DMS114 treated with DMSO at 0.1 percent for 48 hours (cell line): ENCODE measurements around the gene PLEKHG4B.
"Not testable (repeated sequence)": the region's sequence is repeated elsewhere in the genome, so short reads cannot be mapped to it uniquely, and the experiment has no call there.

Source experiments
- DNase-seq: peaks from one replicate; lab custom pipeline; 2025; ENCODE audit not compliant: unreplicated experiment; lab: John Stamatoyannopoulos, UW

Gene PLEKHG4B

DNA sequence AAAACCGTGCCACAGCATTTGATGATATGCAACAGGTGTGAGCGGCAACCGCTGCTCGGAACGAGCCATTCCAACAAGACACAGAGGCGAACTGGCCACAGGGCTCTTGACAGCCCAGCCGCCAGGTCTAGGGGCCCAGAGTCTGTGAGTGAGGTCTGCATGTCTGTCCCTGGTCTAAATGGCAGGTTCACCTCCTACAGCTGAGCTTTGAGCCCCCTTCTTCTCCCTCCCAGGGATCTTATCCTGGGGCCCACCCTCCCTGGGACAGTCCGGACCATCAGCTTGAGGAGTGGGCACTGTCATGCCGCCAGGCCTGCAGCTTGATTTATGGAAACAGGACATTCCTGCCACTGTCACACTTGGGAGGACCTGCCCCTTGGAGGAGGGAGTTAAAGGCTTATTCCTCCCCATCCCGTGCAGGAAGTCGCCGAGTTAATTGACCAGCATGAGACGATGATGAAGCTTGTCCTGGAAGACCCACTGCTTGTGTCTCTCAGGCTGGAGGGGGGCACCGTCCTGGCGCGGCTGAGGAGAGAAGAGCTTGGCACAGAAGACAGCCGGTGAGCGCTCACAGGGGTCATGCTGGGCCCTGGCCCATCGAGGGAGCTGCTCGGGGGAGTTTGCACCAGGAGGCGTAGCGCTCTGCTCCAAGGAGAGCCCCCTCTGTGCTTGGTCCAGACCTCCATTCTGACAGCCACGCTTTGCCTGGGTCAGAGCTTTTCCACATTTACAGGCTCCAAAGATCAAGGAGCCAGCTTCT, 63.9 kb downstream of the PLEKHG4B start:
- DNase-seq = no peak

DNA sequence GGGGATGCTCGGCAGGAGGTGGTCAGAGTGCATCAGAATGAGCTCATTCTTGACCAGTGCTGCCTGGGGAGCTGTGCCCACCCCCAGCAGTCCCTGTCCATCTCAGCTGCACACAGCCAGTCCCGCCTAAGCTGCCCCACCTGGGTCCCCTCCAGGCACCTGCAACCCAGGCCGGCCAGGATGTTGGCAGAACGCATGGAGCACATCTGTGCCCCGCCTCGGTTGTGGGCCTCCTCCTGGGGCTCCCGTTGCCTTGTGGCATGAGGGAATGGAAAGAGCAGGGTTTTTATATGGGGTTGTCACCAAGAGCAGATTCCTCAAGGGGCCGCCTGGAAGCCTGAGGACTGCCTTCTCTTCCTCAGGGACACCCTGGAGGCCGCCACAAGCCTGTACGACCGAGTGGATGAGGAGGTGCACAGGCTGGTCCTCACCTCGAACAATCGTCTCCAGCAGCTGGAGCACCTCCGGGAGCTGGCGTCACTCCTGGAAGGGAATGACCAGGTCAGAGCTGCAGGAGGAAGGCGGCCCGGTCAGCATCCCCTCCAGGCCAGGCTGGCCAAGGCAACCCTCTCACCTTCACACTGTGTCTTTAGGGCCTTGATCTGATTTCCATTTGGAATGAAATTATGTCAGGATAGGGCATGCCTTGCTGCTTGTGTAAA, 64.6 kb downstream of the PLEKHG4B start:
- DNase-seq = no peak

DNA sequence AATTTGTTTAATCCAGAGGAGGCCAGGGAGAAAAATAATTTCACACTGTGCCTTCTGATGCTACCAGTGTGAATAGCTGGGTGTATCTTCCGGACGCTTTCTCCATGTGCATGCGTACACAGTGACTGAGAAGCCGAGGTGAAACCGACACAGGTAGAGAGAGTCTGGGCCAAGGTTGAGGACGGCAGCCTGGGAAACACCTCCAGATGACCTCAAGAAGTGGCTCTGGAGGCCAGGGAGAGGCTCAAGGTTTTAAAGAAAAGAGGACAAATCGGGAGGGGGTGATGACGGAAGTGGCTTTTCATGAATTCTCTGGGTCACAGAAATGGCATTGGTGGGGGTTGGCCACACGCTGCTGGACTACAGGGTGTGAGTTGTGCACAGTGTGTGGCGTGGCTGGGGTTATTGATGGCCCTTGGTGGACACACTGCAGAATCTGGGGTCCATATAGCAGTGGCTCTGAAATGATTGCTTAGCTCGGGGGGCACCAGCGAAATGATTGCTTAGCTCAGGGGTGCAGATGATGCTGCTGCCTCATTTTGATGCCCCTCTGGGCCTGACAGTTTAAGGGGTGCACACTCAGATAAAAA, 65.3 kb downstream of the PLEKHG4B start:
- no peak for DNase-seq

DNA sequence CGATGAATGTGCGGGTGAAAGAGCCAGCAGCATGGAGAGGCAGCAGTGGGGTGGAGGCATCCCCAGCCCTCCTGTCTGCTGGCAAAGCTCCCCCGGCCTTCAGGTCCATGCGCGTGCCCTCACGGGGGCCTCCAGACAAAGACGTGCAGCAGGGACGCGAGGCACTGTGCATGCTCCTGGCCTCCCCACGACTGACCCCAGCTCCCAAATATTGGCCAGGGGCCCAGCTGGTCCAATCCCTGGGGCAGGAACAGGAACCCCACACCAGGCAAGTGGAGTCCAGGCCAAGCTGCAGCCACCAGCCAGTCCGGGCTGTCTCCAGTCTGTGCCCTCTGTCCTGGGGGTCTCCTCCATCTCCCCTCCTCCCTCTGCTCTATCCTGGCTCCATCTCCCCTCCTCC, 65.8 kb downstream of the PLEKHG4B start:
- no peak for DNase-seq

DNA sequence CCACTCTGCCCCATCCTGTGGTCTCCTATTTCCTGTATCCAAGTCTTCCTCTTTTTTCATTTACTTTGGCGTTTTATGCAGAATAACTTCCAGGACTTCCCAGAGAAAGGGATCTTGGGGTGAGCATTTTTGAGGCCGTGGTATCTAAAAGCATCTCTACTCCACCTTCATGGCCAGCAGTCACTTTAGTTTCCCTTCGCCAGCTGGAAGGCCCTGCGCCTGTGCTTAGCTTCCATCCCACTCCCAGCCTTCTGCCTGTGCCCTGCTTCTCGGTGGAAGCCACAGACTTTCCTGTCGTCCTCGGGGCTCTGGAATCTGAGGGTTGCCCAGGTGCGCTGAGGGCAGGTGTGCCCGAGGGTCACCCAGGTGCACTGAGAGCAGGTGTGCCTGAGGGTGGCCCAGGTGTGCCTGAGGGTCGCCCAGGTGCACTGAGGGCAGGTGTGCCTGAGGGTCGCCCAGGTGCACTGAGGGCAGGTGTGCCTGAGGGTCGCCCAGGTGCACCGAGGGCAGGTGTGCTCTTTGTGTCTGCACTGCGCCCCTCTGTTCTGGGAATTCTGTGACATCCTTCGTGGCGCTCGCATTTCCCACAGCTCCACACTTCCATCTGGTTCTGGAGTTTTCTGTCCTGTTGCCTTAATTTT, 67.0 kb downstream of the PLEKHG4B start:
- DNase-seq = no peak

DNA sequence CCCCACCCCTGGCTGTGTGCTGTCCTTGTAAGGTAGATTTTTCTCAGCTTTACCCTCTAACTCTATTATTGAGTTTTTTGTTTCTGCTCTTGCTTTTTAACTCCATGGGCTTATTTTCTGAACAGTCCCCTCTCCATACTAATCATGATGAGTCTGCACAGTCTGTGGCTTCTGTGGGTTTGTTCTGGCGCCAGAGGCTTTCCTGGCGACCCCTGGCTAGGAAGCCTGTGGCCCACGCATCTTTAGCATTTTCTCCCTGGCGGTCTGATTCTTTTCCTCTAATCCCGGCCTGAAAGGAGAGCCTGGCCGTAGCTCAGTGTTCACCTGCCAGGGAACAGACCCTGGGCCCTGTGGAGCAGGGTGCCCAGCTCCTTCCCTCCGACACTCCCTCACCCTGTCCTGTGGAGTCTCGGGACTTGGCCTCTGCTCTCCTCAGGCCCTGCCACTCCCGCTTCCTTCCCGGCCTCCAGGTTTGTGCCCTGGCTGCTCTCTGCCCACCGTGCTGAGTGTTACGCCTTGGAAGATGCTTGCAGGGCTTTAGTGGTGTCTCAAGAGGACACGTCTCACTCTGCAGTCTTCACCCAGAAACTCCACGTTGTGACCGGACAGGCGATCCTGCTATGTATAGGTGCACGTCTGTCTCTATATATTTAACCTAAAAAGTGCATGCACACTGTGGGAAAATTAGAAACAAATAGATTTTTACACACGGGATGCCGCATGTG, 67.6 kb downstream of the PLEKHG4B start:
- DNase-seq = no peak

DNA sequence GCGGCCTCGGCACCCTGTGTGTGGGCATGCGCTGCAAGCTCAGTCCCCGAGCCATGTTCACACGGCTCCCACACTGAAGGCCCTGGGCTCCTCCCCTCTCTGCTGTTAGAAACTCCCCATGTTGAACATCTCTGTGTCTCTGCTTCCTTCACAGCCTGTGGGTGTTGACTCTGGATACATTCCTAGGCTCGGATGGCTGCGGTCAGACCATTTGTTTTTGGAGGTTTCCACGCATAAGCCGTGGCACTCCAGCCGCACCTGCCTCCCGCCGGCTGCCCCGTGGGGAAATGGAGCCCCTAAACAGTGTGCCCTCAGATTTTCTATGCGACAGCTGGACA, 68.2 kb downstream of the PLEKHG4B start:
- DNase-seq = no peak

DNA sequence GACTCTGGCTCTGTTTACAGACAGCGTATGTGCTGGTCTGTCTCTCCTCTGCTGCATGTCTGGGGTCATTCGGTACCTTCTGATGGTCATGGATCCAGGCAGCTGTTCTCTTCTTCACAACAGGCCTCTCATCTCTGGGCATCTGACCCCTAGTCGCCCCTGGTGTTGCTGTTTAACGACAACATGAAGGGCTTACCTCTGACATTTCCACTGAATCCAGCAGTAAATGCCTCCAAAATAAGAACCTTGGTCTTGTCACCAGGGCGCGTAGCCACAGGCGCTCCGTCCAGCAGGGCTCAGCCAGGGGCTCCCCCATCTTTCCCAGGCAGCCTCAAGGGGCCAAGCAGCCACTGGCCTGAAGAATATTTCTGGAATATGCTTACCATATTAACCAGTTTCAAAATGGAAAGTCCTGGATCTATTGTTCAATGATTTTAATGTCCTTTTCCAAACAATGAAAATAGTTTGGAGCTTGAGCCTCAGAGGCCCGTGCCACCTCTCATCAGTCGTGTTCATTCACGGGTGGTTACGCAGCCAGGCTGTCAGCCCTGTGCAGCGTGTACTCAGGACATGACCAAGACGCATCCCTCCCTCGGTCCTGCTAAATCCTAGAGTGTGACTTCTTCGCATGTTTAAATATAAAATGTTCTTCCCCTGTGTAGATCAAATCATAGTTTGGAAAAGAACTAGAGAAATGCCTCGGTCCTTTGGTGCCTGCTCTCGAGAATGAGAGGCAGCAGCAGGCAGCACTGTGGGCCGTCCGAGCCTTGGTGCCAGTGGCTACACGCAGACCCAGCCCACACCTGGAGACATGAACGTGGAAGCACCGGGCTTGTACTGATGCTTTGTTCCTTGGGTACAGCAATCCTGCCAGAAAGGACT, 69.2 kb downstream of the PLEKHG4B start:
- no peak for DNase-seq

DNA sequence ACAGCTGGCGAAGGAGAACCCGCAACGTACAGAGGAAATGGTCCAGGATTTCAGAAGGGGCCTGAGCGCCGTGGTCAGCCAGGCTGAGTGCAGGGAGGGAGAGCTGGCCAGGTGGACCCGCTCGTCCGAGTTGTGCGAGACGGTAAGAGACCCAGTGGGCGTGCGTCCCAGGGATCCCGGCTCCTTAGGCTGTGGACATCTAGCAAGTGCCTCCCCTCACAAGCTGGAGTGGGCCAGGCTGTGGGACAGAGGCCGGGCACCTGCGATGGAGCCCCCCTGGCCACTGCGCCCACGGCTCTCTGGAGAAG, 69.8 kb downstream of the PLEKHG4B start:
- DNase-seq = no peak

DNA sequence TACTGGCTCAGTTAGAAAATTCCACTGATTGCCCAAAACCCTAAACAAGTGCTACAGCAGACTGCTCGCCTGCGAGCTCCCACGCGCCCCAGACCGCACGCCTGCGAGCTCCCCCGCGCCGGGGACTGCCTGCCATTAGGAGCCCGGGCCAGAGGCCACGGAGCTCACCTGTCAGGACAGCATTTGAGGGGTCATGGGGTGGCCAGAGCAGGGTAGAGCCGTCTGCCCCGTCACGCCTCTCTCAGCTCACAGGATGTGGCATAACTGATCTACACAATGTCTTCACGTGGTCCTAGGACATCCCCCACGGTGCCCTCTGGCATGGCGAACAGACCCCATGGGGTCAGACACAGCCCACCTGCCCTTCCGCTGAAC, 70.2 kb downstream of the PLEKHG4B start:
- DNase-seq = no peak

DNA sequence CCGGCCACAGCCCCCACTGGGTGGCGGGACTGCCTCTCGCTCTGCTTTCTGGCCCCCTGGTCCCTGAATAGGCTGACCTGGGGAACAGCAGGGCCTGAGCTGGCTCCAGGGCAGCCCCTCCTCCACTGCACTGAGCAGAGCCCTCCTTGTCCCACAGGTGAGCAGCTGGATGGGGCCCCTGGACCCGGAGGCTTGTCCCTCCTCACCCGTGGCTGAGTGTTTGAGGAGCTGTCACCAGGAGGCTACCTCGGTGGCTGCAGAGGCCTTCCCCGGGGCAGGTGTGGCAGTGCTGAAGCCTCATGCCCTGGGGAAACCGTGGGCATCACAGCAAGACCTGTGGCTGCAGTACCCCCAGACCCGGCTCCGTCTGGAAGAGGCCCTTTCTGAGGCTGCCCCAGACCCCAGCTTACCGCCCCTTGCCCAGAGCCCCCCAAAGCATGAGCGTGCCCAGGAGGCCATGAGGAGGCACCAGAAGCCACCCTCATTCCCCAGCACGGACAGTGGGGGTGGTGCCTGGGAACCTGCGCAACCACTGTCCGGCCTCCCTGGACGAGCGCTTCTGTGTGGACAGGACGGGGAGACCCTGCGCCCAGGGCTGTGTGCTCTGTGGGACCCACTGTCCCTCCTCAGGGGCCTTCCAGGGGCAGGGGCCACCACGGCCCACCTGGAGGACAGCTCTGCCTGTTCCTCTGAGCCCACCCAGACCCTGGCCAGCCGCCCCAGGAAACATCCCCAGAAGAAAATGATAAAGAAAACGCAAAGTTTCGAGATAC, 70.8 kb downstream of the PLEKHG4B start:
- no peak for DNase-seq

DNA sequence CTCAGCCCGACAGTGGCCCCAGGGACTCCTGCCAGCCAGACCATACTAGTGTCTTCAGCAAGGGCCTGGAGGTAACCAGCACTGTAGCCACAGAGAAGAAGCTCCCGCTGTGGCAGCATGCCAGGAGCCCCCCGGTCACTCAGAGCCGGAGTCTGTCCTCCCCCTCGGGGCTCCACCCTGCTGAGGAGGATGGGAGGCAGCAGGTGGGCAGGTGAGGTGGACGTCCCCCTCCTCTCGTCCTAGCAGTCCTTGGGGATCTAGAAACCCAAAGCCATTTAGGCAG, 71.3 kb downstream of the PLEKHG4B start:
- no peak for DNase-seq

DNA sequence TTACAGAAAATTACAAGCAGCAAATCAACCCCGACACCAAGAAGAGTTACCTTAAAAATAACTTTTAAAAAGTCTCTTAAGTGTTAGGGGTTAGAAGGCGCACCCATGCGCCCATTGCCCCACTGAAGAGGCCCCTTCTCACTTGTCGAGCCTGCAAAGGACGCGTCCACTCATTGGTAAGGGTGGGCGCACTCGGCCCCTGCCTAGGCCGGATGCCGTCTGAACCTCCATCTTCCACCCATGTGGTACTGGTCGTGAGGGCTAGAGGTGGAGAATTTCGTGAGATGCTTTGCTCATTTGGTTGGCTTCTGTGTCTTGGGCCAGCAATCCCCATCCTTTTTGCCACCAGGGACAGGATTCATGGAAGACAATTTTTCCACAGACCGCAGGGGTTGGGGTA, 71.9 kb downstream of the PLEKHG4B start:
- no peak for DNase-seq

DNA sequence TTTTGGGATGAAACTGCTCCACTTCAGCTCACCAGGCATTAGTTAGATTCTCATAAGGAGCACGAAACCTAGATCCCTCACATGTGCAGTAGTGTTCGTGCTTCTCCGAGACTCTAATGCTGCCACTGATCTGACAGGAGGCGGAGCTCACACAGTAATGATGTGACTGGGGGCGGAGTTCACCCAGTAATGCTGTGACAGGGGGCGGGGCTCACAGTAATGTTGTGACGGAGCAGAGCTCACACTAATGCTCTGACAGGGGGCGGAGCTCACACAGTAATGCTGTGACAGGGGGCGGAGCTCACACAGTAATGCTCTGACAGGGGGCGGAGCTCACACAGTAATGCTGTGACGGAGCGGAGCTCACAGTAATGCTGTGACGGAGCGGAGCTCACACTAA, 72.3 kb downstream of the PLEKHG4B start:
- DNase-seq = no peak

DNA sequence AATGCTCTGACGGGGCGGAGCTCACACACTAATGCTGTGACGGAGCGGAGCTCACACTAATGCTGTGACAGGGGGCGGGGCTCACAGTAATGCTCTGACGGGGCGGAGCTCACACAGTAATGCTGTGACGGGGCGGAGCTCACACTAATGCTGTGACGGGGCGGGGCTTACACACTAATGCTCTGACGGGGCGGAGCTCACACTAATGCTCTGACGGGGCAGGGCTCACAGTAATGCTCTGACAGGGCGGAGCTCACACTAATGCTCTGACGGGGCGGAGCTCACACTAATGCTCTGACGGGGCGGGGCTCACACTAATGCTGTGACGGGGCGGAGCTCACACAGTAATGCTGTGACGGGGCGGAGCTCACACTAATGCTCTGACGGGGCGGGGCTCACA, 72.8 kb downstream of the PLEKHG4B start:
- DNase-seq = not testable (repeated sequence)

DNA sequence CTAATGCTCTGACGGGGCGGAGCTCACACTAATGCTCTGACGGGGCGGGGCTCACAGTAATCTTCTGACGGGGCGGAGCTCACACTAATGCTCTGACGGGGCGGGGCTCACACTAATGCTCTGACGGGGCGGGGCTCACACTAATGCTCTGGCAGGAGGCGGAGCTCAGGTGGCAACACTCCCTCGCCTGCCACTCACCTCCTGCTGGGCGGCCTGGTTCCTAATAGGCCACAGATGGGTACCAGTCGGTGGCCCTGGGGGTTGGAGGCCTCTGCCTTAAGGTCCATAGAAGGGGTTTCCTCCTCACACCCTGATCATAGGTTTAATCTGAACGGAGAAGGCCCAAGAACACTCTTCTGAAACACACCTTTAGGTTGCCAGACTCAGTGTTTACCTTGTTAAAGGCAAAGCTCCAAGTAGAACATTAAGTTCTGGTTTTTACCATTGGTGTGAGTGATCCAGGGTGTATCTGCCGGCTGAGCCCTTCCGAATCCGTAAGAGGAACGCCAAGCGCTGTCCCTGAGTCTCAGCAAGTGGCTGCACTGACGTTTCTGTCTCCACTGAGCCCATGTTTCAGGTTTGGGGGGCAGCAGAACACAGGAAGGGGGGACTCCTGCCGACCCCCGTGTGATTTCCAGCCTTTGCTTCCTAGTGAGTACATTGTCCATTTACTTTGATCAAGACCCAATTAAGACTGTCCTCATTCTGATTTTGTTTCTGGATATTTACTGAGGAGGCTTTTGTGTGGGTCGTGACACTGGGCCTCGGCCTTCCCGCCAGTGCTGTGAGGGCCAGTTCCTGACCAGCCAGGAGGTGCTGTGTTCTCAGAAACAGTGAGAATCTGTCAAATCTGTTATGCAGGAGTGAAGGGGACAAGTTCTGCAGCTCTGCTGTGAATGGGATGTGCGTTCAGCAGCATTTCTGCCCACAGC, 74.7 kb downstream of the PLEKHG4B start:
- no peak for DNase-seq

DNA sequence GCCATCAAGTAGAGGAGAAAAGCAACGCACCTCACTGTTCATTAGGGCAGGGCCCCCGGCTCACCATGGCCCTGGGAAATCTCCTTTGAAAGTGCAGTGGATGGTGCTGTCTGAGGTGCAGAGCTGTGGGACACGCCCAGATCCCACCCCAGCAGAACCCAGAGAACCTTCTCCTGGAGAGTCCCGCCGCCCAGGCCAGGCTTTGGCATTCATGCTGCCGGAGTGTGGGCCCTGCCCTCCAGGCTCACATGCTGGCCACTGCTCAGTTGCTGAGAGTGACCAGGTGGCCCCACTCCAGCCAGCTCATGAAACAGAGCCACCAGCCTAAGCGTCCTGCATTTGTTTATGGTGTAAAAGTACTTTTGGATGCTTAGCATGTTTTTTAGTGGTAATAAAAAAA, 75.5 kb downstream of the PLEKHG4B start:
- DNase-seq = no peak

DNA sequence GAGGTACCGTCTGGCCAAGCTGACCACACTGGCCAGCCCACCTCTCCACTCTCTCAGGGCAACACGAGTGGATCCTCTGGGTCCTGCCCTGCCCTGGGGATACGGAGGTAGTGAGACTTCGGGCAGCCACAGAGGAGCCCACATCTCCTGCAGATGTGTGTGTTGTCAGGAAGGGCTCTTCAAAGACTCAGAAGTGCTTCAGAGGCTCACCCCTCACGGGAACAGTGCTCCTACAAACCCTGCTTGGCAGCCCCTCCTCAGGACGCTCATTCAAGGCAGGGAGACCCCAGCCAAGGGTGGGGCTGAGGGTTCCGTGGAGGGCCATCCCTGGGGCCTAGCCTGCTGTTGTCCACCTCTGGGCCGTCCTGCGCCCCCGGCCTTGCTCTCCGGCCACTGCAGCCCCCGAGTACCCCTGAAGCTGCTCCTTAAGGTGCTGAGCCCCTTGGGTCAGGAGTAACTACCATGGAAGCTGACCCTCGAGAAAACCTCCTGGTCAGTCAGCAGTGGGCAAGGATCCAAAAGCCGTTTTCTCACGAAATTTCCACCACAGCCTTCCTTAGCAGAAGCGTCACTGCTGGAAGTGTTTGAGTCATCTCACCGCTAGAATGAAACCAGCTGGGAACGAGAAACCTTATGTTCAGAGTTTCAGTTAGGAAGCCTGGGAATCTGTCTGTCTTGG, 76.2 kb downstream of the PLEKHG4B start:
- no peak for DNase-seq
